NCI-H2196 (cell line): ENCODE data around the gene ALDH2.
A peak's percentile ranks its signal among the peaks of the same experiment; 100 is the strongest.
"Not testable (repeated sequence)": the region's sequence is repeated elsewhere in the genome, so short reads cannot be mapped to it uniquely, and the experiment has no call there.

Source experiments
- DNase-seq: peaks from one replicate; lab custom pipeline; 2025; ENCODE audit not compliant: unreplicated experiment; lab: John Stamatoyannopoulos, UW

ALDH2 gene

GRCh38 chr12:111758120-111758561 is 8.6 kb upstream of the ALDH2 start:
- peak; percentile 32 for DNase-seq

- no peak for DNase-seq
These were observed 7.5 kb upstream of the ALDH2 start for GRCh38 chr12:111759271-111759670.

- DNase-seq, result no peak
These were observed 6.7 kb upstream of the ALDH2 start for GRCh38 chr12:111759991-111760390.

- DNase-seq, result no peak
These were observed 5.6 kb upstream of the ALDH2 start for GRCh38 chr12:111761099-111761498.

- no peak for DNase-seq
These were observed 5.0 kb upstream of the ALDH2 start for GRCh38 chr12:111761706-111762105.

GRCh38 chr12:111763552-111763951 is 3.2 kb upstream of the ALDH2 start:
- not testable (repeated sequence) for DNase-seq

GRCh38 chr12:111764120-111764821 is 2.5 kb upstream of the ALDH2 start:
- no peak for DNase-seq

GRCh38 chr12:111767362-111768158 is 827 bp downstream of the ALDH2 start:
- DNase-seq, result no peak

GRCh38 chr12:111768159-111768895 is 1.6 kb downstream of the ALDH2 start:
- DNase-seq, result no peak

GRCh38 chr12:111769599-111769998 is 2.9 kb downstream of the ALDH2 start:
- no peak for DNase-seq

- DNase-seq, result peak; percentile 10
These were observed 7.2 kb downstream of the ALDH2 start for GRCh38 chr12:111773801-111774551.

GRCh38 chr12:111775205-111776193 is 8.8 kb downstream of the ALDH2 start:
- peak; percentile 67 for DNase-seq

GRCh38 chr12:111776836-111777344 is 10.2 kb downstream of the ALDH2 start:
- no peak for DNase-seq

- no peak for DNase-seq
These were observed 10.8 kb downstream of the ALDH2 start for GRCh38 chr12:111777345-111778045.

GRCh38 chr12:111780166-111780565 is 13.4 kb downstream of the ALDH2 start:
- DNase-seq, result no peak

- no peak for DNase-seq
These were observed 13.9 kb downstream of the ALDH2 start for GRCh38 chr12:111780615-111781014.

- DNase-seq, result no peak
These were observed 14.4 kb downstream of the ALDH2 start for GRCh38 chr12:111781085-111781658.

GRCh38 chr12:111783046-111783445 is 16.3 kb downstream of the ALDH2 start:
- DNase-seq, result no peak

- no peak for DNase-seq
These were observed 18.2 kb downstream of the ALDH2 start for GRCh38 chr12:111784953-111785352.
